ENCODE results near the gene LRPAP1. TPM values are rescaled to one million over a fixed set of nuclear protein-coding genes. Genes with fewer than 3 reads are reported as not detected.

LRPAP1 gene
- total and polyA plus RNA-seq, 2 donors (not counting 1 experiment from before 2014, with no cell fraction given), result 64.6 to 86.8 TPM

- peaks cover 8% of the 10 kb centered on the region for H3K4me1 Mint-ChIP-seq
- ChIA-PET POLR2A (no interaction called here), CTCF (no interaction called here)
- H3K79me2 ChIP-seq (ENCODE audit: control insufficient read depth, insufficient read depth, low read length), result peaks cover 71% of the 10 kb centered on the region
- peaks cover under 1 to 15% of the 10 kb centered on the region in 2 donors for H3K4me1 ChIP-seq (ENCODE audit: control insufficient read depth in 2 of 2, insufficient read depth in 2 of 2, low read length in 2 of 2)
- no peaks in the 10 kb centered on the region for H3K27me3 Mint-ChIP-seq
- no peak overlapping the region for H3K4me2 ChIP-seq (replicated peaks; ENCODE audit: low read depth, low read length, poor library complexity, severe bottlenecking)
- WGBS (ENCODE audit: insufficient coverage), result 94% methylated on average over 8 of the region's 8 CpGs
- TF ChIP-seq CTCF (IDR thresholded peaks at IDR 0.05) (no peak), EZH2 (IDR thresholded peaks at IDR 0.05; ENCODE audit: borderline replicate concordance, insufficient read depth, low read depth, low read length, poor library complexity, severe bottlenecking) (no peak)
- H3K27ac ChIP-seq (ENCODE audit: low read length in 2 of 2), result no peak overlapping the region
- H3K9me3 Mint-ChIP-seq (ENCODE audit: insufficient read depth), result no peaks in the 10 kb centered on the region
- peaks cover 93% of the 10 kb centered on the region for H4K20me1 ChIP-seq (ENCODE audit: control insufficient read depth, insufficient read depth, low read length, poor library complexity, severe bottlenecking)
- DNase-seq (no peak), ATAC-seq (ENCODE audit: low read depth) (no peak)
- peaks cover 0 to 74% of the 10 kb centered on the region in 2 experiments for H3K36me3 ChIP-seq (replicated peaks in 1 of 2; ENCODE audit: control extremely low read depth in 1 of 2, control insufficient read depth in 1 of 2, extremely low read depth in 1 of 2, insufficient read depth in 2 of 2, low read length in 1 of 2)
- H3K9ac ChIP-seq (ENCODE audit: low read length), result no peak overlapping the region
- H3K4me3 ChIP-seq (ENCODE audit: control extremely low read depth in 1 of 5, extremely low read depth in 1 of 5, insufficient read depth in 1 of 5, low read depth in 2 of 5, low read length in 4 of 5), result no peak overlapping the region
- no peaks in the 10 kb centered on the region for H3K27me3 ChIP-seq (replicated peaks in 1 of 4; ENCODE audit: control extremely low read depth in 1 of 4, control insufficient read depth in 3 of 4, insufficient read depth in 4 of 4, low read length in 3 of 4)
- intact Hi-C loops (cut with micrococcal nuclease), result no loop called here
- no peaks in the 10 kb centered on the region for H3K9me3 ChIP-seq (ENCODE audit: control extremely low read depth in 1 of 3, control insufficient read depth in 2 of 3, insufficient read depth in 1 of 3, low read length in 2 of 3)
- H2AFZ ChIP-seq (ENCODE audit: insufficient read depth, low read depth, low read length, poor library complexity, severe bottlenecking), result no peak overlapping the region
- H3K27ac Mint-ChIP-seq, result no peak overlapping the region
- H3K4me3 Mint-ChIP-seq, result no peak overlapping the region
These were observed 7.9 kb downstream of the LRPAP1 start for GRCh38 chr4:3524349-3524748.

GRCh38 chr4:3523628-3524221 lies 8.5 kb downstream of the LRPAP1 start:
- H3K4me3 ChIP-seq (ENCODE audit: control extremely low read depth in 1 of 5, extremely low read depth in 1 of 5, insufficient read depth in 1 of 5, low read depth in 2 of 5, low read length in 4 of 5), result no peak overlapping the region
- no peak overlapping the region for H3K9ac ChIP-seq (ENCODE audit: low read length)
- H4K20me1 ChIP-seq (ENCODE audit: control insufficient read depth, insufficient read depth, low read length, poor library complexity, severe bottlenecking), result peaks cover 95% of the 10 kb centered on the region
- ChIA-PET CTCF (no interaction called here), POLR2A (no interaction called here)
- H2AFZ ChIP-seq (ENCODE audit: insufficient read depth, low read depth, low read length, poor library complexity, severe bottlenecking), result no peak overlapping the region
- H3K79me2 ChIP-seq (ENCODE audit: control insufficient read depth, insufficient read depth, low read length), result peaks cover 68% of the 10 kb centered on the region
- Mint-ChIP-seq H3K27ac (no peak overlapping the region), H3K4me1 (peaks cover 7% of the 10 kb centered on the region), H3K27me3 (no peaks in the 10 kb centered on the region), H3K4me3 (no peak overlapping the region), H3K9me3 (ENCODE audit: insufficient read depth) (no peaks in the 10 kb centered on the region)
- no peak for TF ChIP-seq EZH2 (IDR thresholded peaks at IDR 0.05; ENCODE audit: borderline replicate concordance, insufficient read depth, low read depth, low read length, poor library complexity, severe bottlenecking)
- TF ChIP-seq CTCF (IDR thresholded peaks at IDR 0.05), result no peak
- H3K4me2 ChIP-seq (replicated peaks; ENCODE audit: low read depth, low read length, poor library complexity, severe bottlenecking), result no peak overlapping the region
- ATAC-seq (ENCODE audit: low read depth) (no peak), DNase-seq (no peak)
- no peak overlapping the region for H3K27ac ChIP-seq (ENCODE audit: low read length in 2 of 2)
- peaks cover 0 to 76% of the 10 kb centered on the region in 2 experiments for H3K36me3 ChIP-seq (replicated peaks in 1 of 2; ENCODE audit: control extremely low read depth in 1 of 2, control insufficient read depth in 1 of 2, extremely low read depth in 1 of 2, insufficient read depth in 2 of 2, low read length in 1 of 2)
- no peaks in the 10 kb centered on the region for H3K27me3 ChIP-seq (replicated peaks in 1 of 4; ENCODE audit: control extremely low read depth in 1 of 4, control insufficient read depth in 3 of 4, insufficient read depth in 4 of 4, low read length in 3 of 4)
- H3K9me3 ChIP-seq (ENCODE audit: control extremely low read depth in 1 of 3, control insufficient read depth in 2 of 3, insufficient read depth in 1 of 3, low read length in 2 of 3), result no peaks in the 10 kb centered on the region
- peaks cover 0 to 12% of the 10 kb centered on the region in 2 donors for H3K4me1 ChIP-seq (ENCODE audit: control insufficient read depth in 2 of 2, insufficient read depth in 2 of 2, low read length in 2 of 2)
- WGBS (ENCODE audit: insufficient coverage), result over 99% methylated on average over 16 of the region's 24 CpGs
- intact Hi-C loops (cut with micrococcal nuclease), result no loop called here
